ENCODE measurements around the gene CDC42SE2. TPM values are rescaled to one million over a fixed set of nuclear protein-coding genes. Genes with fewer than 3 reads are reported as not detected.

Gene CDC42SE2
- total RNA-seq, 1 experiment from 2014 or later: 23.2 TPM

DNA sequence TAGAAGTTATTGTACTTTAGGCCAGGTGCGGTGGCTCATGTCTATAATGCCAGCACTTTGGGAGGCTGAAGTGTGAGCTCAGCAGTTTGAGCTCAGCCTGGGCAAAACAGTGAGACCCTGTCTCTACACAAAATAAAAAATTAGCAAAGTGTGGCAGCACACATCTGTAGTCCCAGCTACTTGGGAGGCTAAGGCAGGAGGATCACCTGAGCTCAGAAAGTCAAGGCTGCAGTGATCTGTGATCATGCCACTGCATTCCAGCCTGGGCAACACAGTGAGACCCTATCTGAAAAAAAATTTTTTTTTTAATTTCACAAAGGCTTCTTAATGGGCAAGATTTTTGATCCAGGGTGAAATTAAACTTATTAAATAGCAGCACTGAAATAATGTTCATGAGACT lies 92.8 kb downstream of the CDC42SE2 start:
- Histone ChIP-seq H3T11ph (ENCODE audit: low read length) (no peak overlapping the region), H3K23ac (ENCODE audit: insufficient read length, low read depth, low read length) (no peak overlapping the region), H2BK5ac (ENCODE audit: insufficient read length, low read length) (no peak overlapping the region), H3K4me1 (ENCODE audit: insufficient read depth, low read length) (no peaks in the 10 kb centered on the region; the same call in 1 of the 2 replicates), H3K79me1 (ENCODE audit: insufficient read depth, low read depth, low read length, poor library complexity, severe bottlenecking) (no peaks in the 10 kb centered on the region), H3K4ac (ENCODE audit: low read depth, low read length) (no peak overlapping the region), H3K27me3 (ENCODE audit: insufficient read depth, low read length) (no peaks in the 10 kb centered on the region), H2AFZ (ENCODE audit: low read length) (no peak overlapping the region), H2BK120ac (ENCODE audit: low read depth, low read length, poor library complexity, severe bottlenecking) (no peak overlapping the region), H4K8ac (replicated peaks; ENCODE audit: insufficient read length, low read depth, low read length) (no peak overlapping the region), H4K91ac (ENCODE audit: insufficient read length, low read depth, low read length) (no peak overlapping the region), H3K9me3 (ENCODE audit: control insufficient read depth, low read depth, low read length) (no peaks in the 10 kb centered on the region), H3K56ac (ENCODE audit: insufficient read length, low read depth, low read length) (no peak overlapping the region), H3K14ac (ENCODE audit: insufficient read depth, low read length) (no peak overlapping the region), H3K4me2 (ENCODE audit: insufficient read depth, insufficient read length, low read length) (no peak overlapping the region), H2AK5ac (ENCODE audit: insufficient read length, low read length) (no peak overlapping the region), H3K18ac (ENCODE audit: insufficient read length, low read depth, low read length) (no peak overlapping the region), H3K79me2 (ENCODE audit: insufficient read depth, low read length) (no peaks in the 10 kb centered on the region), H2BK20ac (ENCODE audit: low read depth, low read length, poor library complexity, severe bottlenecking) (no peak overlapping the region), H3K9ac (ENCODE audit: extremely low read depth, insufficient read length, low read length) (no peak overlapping the region), H3K23me2 (ENCODE audit: insufficient read length, low read depth, low read length, poor library complexity, severe bottlenecking) (no peaks in the 10 kb centered on the region), H4K20me1 (ENCODE audit: control insufficient read depth, insufficient read depth, insufficient read length) (no peaks in the 10 kb centered on the region), H2BK15ac (ENCODE audit: low read depth, low read length) (no peak overlapping the region), H4K5ac (ENCODE audit: insufficient read length, low read depth, low read length) (no peak overlapping the region), H3K27ac (ENCODE audit: insufficient read length, low read depth, low read length) (no peak overlapping the region), H2BK12ac (ENCODE audit: insufficient read length, low read depth, low read length) (no peak overlapping the region)
- peaks cover 5% of the 10 kb centered on the region in 2 experiments for H3K4me1 Mint-ChIP-seq
- H3K9me3 Mint-ChIP-seq: no peaks in the 10 kb centered on the region
- no CpG with 5 or more reads among the region's 1 CpG for WGBS (ENCODE audit: extremely low coverage, insufficient read length, low lambda C conversion rate)
- H3K36me3 Mint-ChIP-seq (ENCODE audit: insufficient read depth in 1 of 3, low read depth in 3 of 3): peaks cover 0 to 10% (median 8%) of the 10 kb centered on the region in 3 experiments; a peak in 4 of 7 replicates
- no peak for TF ChIP-seq CTCF (conservative IDR thresholded peaks at IDR 0.05)
- H3K4me3 Mint-ChIP-seq: no peak overlapping the region
- H3K27me3 Mint-ChIP-seq (ENCODE audit: low read depth): no peaks in the 10 kb centered on the region
- H3K27ac Mint-ChIP-seq: no peak overlapping the region
- no peak for DNase-seq
